IMR-90 (cell line): Measurements from ENCODE around the gene DIP2A. TPM values are rescaled to one million over a fixed set of nuclear protein-coding genes. Genes with fewer than 3 reads are reported as not detected.

Source experiments
- ATAC-seq: fragments of 200-7000 bp; cut with Tn5 transposase; 2 replicates; pipeline ENCODE4 v1.9.1; 2020; ENCODE audit warnings: low read depth, mild to moderate bottlenecking, moderate library complexity
- BruUV-seq: library from RNA; stranded (reverse); fragments of 400-500 nt; replicated peaks from 2 replicates; lab custom pipeline; 2021; lab: Mats Ljungman, UMichigan
- CTCF ChIA-PET: fragments of 300-600 bp; formaldehyde crosslinking; extraction: SDS; loops from one replicate; lab custom pipeline; 2021; ENCODE audit warnings: antibody characterized with exemption; lab: Yijun Ruan, JAX
- POLR2A ChIA-PET: fragments of 300-600 bp; sonication (Branson Sonifier 250); formaldehyde crosslinking; loops from one replicate; lab custom pipeline; 2022; ENCODE audit warnings: antibody characterized with exemption; ENCODE audit not compliant: unreplicated experiment; lab: Charles Lee
- DNase-seq: peaks from one replicate; pipeline ENCODE4 v3.0.0; 2013
- H2AFZ ChIP-seq: replicated peaks from 2 replicates; pipeline ENCODE3; 2013; ENCODE audit warnings: low read length, mild to moderate bottlenecking; ENCODE audit not compliant: poor library complexity
- H2AK5ac ChIP-seq: 2 replicates; pipeline ENCODE4 v1.6.1; 2013; ENCODE audit warnings: low read depth, low read length, inconsistent platforms
- H2AK9ac ChIP-seq: replicated peaks from 2 replicates; pipeline ENCODE3; 2013; ENCODE audit warnings: mild to moderate bottlenecking, low read depth, low read length, moderate library complexity; ENCODE audit not compliant: poor library complexity
- H2BK120ac ChIP-seq: 2 replicates; pipeline ENCODE4 v1.6.1; 2013; ENCODE audit warnings: low read depth, low read length, inconsistent platforms
- H2BK15ac ChIP-seq: 3 replicates; pipeline ENCODE4 v1.6.1; 2013; ENCODE audit warnings: low read depth, low read length, inconsistent platforms
- H2BK20ac ChIP-seq: 2 replicates; pipeline ENCODE4 v1.6.1; 2013; ENCODE audit warnings: low read depth, mild to moderate bottlenecking, inconsistent platforms, low read length, moderate library complexity
- H2BK5ac ChIP-seq: 2 replicates; pipeline ENCODE4 v1.6.1; 2013; ENCODE audit warnings: mild to moderate bottlenecking, low read depth, low read length, inconsistent platforms; ENCODE audit not compliant: poor library complexity, severe bottlenecking
- H3K14ac ChIP-seq: replicated peaks from 2 replicates; pipeline ENCODE4 v1.6.1; 2013; ENCODE audit warnings: low read depth, low read length, inconsistent platforms
- H3K18ac ChIP-seq: 2 replicates; pipeline ENCODE4 v1.6.1; 2013; ENCODE audit warnings: low read depth, low read length, control low read depth
- H3K23ac ChIP-seq: 2 replicates; pipeline ENCODE4 v1.6.1; 2013; ENCODE audit warnings: low read depth, low read length, inconsistent platforms
- H3K27ac ChIP-seq: 2 replicates; pipeline ENCODE4 v1.5.1; 2013; ENCODE audit warnings: mild to moderate bottlenecking, control low read depth, low read length; ENCODE audit not compliant: insufficient read depth
- H3K27me3 ChIP-seq: 2 replicates; pipeline ENCODE4 v1.6.1; 2013; ENCODE audit warnings: low read length; ENCODE audit not compliant: control insufficient read depth, insufficient read depth
- H3K36me3 ChIP-seq: 2 replicates; pipeline ENCODE4 v1.6.1; 2013; ENCODE audit warnings: low read length, mixed read lengths; ENCODE audit not compliant: control insufficient read depth, insufficient read depth
- H3K4ac ChIP-seq: 2 replicates; pipeline ENCODE4 v1.6.1; 2013; ENCODE audit warnings: low read depth, low read length, inconsistent platforms
- H3K4me1 ChIP-seq: 2 replicates; pipeline ENCODE4 v1.6.1; 2013; ENCODE audit warnings: low read length, mixed read lengths; ENCODE audit not compliant: control insufficient read depth, insufficient read depth
- H3K4me2 ChIP-seq: 2 replicates; pipeline ENCODE4 v1.6.1; 2013; ENCODE audit warnings: low read depth, mild to moderate bottlenecking, control low read depth, low read length, moderate library complexity
- H3K4me3 ChIP-seq: 2 replicates; pipeline ENCODE4 v1.5.1; 2013; ENCODE audit warnings: low read depth, mild to moderate bottlenecking, control low read depth, low read length, moderate library complexity; ENCODE audit not compliant: insufficient read depth
- H3K56ac ChIP-seq: 2 replicates; pipeline ENCODE4 v1.6.1; 2013; ENCODE audit warnings: low read length, inconsistent platforms; ENCODE audit not compliant: insufficient read depth; ENCODE audit errors: extremely low read depth
- H3K79me1 ChIP-seq, 2 experiments: 2 replicates each; pipeline ENCODE4 v1.6.1; 2013; ENCODE audit warnings: low read length in 2 of 2, inconsistent platforms in 1 of 2, low read depth in 1 of 2
- H3K9ac ChIP-seq: 2 replicates; pipeline ENCODE4 v1.6.1; 2013; ENCODE audit warnings: low read depth, low read length, control low read depth
- H3K9me1 ChIP-seq: 2 replicates; pipeline ENCODE4 v1.6.1; 2013; ENCODE audit warnings: low read length, inconsistent platforms; ENCODE audit not compliant: insufficient read depth
- H3K9me3 ChIP-seq: 2 replicates; pipeline ENCODE4 v1.6.1; 2013; ENCODE audit warnings: low read length; ENCODE audit not compliant: control insufficient read depth, insufficient read depth
- H4K20me1 ChIP-seq: 2 replicates; pipeline ENCODE4 v1.6.1; 2013; ENCODE audit warnings: low read length, inconsistent platforms; ENCODE audit not compliant: insufficient read depth
- H4K5ac ChIP-seq: 2 replicates; pipeline ENCODE4 v1.6.1; 2013; ENCODE audit warnings: mild to moderate bottlenecking, low read depth, low read length, control low read depth
- H4K8ac ChIP-seq, 2 experiments: 2 replicates each; pipeline ENCODE4 v1.6.1; 2013; ENCODE audit warnings: low read depth in 2 of 2, low read length in 2 of 2, control low read depth in 1 of 2, inconsistent platforms in 1 of 2
- H4K91ac ChIP-seq: 2 replicates; pipeline ENCODE4 v1.6.1; 2013; ENCODE audit warnings: low read depth, low read length, inconsistent platforms; ENCODE audit not compliant: insufficient read depth
- BHLHE40 ChIP-seq: fragments of 150-350 bp; IDR thresholded peaks from 2 replicates; pipeline ENCODE4 v1.6.1; 2016; ENCODE audit warnings: mild to moderate bottlenecking, low read depth, low read length
- CEBPB ChIP-seq: IDR thresholded peaks from 2 replicates; pipeline ENCODE4 v1.6.1; 2012; ENCODE audit warnings: low read depth, low read length, improper control_type of control experiment
- ELK1 ChIP-seq: fragments of 150-350 bp; IDR thresholded peaks from 2 replicates; pipeline ENCODE4 v1.6.1; 2016; ENCODE audit warnings: low read depth, mild to moderate bottlenecking, low read length, moderate library complexity, borderline replicate concordance
- FOS ChIP-seq: fragments of 150-350 bp; IDR thresholded peaks from 2 replicates; pipeline ENCODE4 v1.6.1; 2016; ENCODE audit warnings: low read depth, low read length
- MAFK ChIP-seq: IDR thresholded peaks from 2 replicates; pipeline ENCODE4 v1.6.1; 2012; ENCODE audit warnings: low read depth, low read length, improper control_type of control experiment
- MXI1 ChIP-seq: IDR thresholded peaks from 2 replicates; pipeline ENCODE4 v1.6.1; 2012; ENCODE audit warnings: low read depth, mild to moderate bottlenecking, low read length, moderate library complexity, borderline replicate concordance
- WGBS, 2 experiments: methylation state at CpG; one replicate each; pipeline versions ENCODE4 v1.1.5 to v1.1.7; 2013; ENCODE audit warnings: missing lambda C conversion rate in 2 of 2; ENCODE audit not compliant: insufficient read length in 1 of 2; ENCODE audit errors: extremely low coverage in 2 of 2; 5-methylcytosine and 5-hydroxymethylcytosine counted together
- dilution Hi-C: fragments of 300-500 bp; cut with HindIII; formaldehyde crosslinking; loops from one replicate; pipeline ENCODE4 v1.14.3; 2018; ENCODE audit warnings: low sequenced_read_pairs; ENCODE audit not compliant: unreplicated experiment
- in situ Hi-C: fragments of 300-500 bp; cut with MboI; formaldehyde crosslinking; loops from 3 replicates; pipeline ENCODE4 v1.14.3; 2019; ENCODE audit warnings: low sequenced_read_pairs, inconsistent platforms, mixed read lengths
- intact Hi-C: fragments of 100-400 bp; cut with micrococcal nuclease; formaldehyde crosslinking; loops from 2 replicates; pipeline ENCODE4 v1.10.0; 2022
- polyA plus RNA-seq, 3 experiments: library from polyadenylated mRNA; depleted of rRNA; stranded (reverse); fragments of >200 nt; gene quantifications; 2 replicates each; pipeline ENCODE4 v1.2.3, GENCODE V29; 2012; ENCODE audit warnings: low replicate concordance in 1 of 3
- total RNA-seq: library from RNA; depleted of rRNA; stranded (reverse); fragments of >200 nt; gene quantifications from 2 replicates; pipeline ENCODE4 v1.2.3, GENCODE V29; 2012
- TF ChIP-seq, protein P1 (sequence below): conservative IDR thresholded peaks from 2 replicates; pipeline ENCODE4 v1.5.1; 2012; ENCODE audit warnings: mild to moderate bottlenecking, low read depth, low read length, improper control_type of control experiment

The DIP2A gene
- total and polyA plus RNA-seq, 2 of the 4 experiments (the other 2 are of a cell fraction), result 17.9 to 24.3 TPM

DNA sequence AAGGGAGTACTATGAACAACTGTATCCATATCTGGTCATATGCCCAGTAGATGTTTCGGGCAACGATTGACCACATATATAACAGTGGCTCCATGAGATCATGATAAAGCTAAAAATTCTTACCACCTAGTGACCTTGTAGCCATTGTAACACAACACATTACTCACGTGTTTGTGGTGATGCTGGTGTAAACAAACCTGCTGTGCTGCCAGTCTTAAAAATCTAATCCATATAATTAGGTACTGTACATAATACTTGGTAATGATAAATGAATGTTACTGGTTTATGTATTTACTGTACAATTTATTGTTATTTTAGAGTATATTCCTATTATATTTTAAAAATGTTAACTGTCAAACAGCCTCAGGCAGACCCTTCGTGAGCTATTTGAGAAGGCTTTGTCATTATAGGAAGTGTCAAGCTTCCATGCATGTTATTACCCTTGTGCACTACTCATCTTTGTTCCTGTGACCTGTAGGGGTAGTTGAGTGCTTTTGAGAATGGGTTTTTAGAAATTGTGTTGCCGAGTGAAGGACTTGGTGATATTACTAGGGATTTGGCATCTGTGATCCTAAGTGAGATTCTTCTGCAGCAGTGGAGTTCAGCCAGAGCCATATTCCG lies 23.6 kb downstream of the DIP2A start:
- no CpG with 5 or more reads among the region's 6 CpGs for WGBS, 2 experiments
- CTCF ChIA-PET, result no interaction called here
- H2BK20ac ChIP-seq, result no peak overlapping the region
- no peak overlapping the region for H3K4me2 ChIP-seq
- no peak overlapping the region for H4K8ac ChIP-seq
- no peak overlapping the region for H2BK15ac ChIP-seq
- no peak overlapping the region for H3K27ac ChIP-seq
- no peak overlapping the region for H3K14ac ChIP-seq
- 0 out of 2 replicates have a peak, but pooled peaks cover 2% of the 10 kb centered on the region for H3K4me1 ChIP-seq
- intact Hi-C loops (no loop called here), in situ Hi-C loops (no loop called here), dilution Hi-C loops (no loop called here)
- no peak overlapping the region for H2AFZ ChIP-seq
- H3K23ac ChIP-seq, result no peak overlapping the region
- H4K5ac ChIP-seq, result no peak overlapping the region
- no peak overlapping the region for H3K9ac ChIP-seq
- POLR2A ChIA-PET, result no interaction called here
- DNase-seq, result no peak
- no peak overlapping the region for H3K56ac ChIP-seq
- no peaks in the 10 kb centered on the region for H3K9me3 ChIP-seq
- H3K4ac ChIP-seq, result no peak overlapping the region
- no peak overlapping the region for H2BK5ac ChIP-seq
- ATAC-seq, result no peak
- no TSS peak for BruUV-seq
- no peaks in the 10 kb centered on the region for H3K27me3 ChIP-seq
- peaks cover 19% of the 10 kb centered on the region; the same call in 1 of the 2 replicates for H4K20me1 ChIP-seq
- no peak overlapping the region for H4K91ac ChIP-seq
- peaks cover 9% of the 10 kb centered on the region for H3K9me1 ChIP-seq
- no peak overlapping the region for H2AK9ac ChIP-seq
- no peak for TF ChIP-seq MXI1
- TF ChIP-seq BHLHE40, result no peak
- no peak for TF ChIP-seq CEBPB
- TF ChIP-seq, protein P1, sequence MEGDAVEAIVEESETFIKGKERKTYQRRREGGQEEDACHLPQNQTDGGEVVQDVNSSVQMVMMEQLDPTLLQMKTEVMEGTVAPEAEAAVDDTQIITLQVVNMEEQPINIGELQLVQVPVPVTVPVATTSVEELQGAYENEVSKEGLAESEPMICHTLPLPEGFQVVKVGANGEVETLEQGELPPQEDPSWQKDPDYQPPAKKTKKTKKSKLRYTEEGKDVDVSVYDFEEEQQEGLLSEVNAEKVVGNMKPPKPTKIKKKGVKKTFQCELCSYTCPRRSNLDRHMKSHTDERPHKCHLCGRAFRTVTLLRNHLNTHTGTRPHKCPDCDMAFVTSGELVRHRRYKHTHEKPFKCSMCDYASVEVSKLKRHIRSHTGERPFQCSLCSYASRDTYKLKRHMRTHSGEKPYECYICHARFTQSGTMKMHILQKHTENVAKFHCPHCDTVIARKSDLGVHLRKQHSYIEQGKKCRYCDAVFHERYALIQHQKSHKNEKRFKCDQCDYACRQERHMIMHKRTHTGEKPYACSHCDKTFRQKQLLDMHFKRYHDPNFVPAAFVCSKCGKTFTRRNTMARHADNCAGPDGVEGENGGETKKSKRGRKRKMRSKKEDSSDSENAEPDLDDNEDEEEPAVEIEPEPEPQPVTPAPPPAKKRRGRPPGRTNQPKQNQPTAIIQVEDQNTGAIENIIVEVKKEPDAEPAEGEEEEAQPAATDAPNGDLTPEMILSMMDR, result no peak
- TF ChIP-seq FOS, result no peak
- TF ChIP-seq MAFK, result no peak
- TF ChIP-seq ELK1, result no peak
- no peak overlapping the region for H3K18ac ChIP-seq
- peaks cover 39 to 62% of the 10 kb centered on the region in 2 experiments for H3K79me1 ChIP-seq
- peaks cover 5% of the 10 kb centered on the region for H3K36me3 ChIP-seq
- H3K4me3 ChIP-seq, result no peak overlapping the region
- H2BK120ac ChIP-seq, result no peak overlapping the region
- no peak overlapping the region for H2AK5ac ChIP-seq
